A549 treated with GW870086 at 1 μM for 4 hours (cell line): ENCODE measurements around the gene CCNT2. TPM values are rescaled to one million over a fixed set of nuclear protein-coding genes. Genes with fewer than 3 reads are reported as not detected.

Experiments
- total RNA-seq: library from RNA; stranded (reverse); fragments of 200-300 nt; extraction: Qiagen RNA extraction; gene quantifications from 5 replicates; pipeline ENCODE4 v1.2.3, GENCODE V29; 2022; ENCODE audit warnings: low read depth

The CCNT2 gene
- total RNA-seq = 7.9 to 10.7 TPM (median 9.7 TPM) in 5 replicates

DNA sequence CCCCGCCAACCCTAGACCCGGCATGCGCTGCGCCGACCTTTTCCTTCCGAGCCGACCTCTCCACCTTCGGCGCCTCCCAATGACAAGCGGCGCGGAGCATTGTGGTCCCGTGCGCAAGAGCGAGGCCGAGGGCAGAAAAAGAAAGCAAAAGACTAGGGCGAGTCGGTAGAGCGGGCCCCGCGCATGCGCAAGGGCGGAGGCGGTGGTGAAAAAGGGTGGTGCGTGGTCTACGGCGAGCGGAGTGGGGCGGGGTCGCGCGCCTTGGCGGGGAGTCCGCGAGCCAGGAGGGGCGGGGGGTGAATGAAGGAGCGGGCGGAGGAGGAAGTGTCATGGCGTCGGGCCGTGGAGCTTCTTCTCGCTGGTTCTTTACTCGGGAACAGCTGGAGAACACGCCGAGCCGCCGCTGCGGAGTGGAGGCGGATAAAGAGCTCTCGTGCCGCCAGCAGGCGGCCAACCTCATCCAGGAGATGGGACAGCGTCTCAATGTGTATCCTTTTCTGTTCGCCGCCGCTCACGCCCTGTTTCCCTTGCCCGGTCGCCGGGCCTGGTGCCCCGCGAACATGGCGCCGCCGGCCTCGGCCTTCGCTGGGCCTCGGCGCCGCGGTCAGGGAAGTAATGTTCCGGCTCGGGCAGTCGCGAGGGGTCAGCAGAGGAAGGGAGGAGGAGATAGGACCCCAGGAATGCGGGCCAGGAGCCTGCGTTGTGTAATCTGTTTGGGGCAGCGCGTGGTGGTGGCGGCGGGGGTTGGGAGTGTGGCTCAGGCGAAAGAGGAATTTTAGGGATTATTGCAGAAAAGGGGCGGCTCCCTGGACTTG is at the start of gene CCNT2:
Gene CCNT2 (plus strand): TSS at position 297 of the 815 bp plus-strand sequence. CDS start 33 bp downstream, at position 330.

Other genes starting within 250 kb of the CCNT2 start
- 0.06 to 0.17 TPM (median 0.16 TPM) in 4 of 5 replicates, not detected in the other for gene TMEM163, start 199.8 kb upstream of the CCNT2 start, total RNA-seq
- not detected in 5 replicates for gene ACMSD, start 80.2 kb upstream of the CCNT2 start, total RNA-seq
- not detected in 5 replicates for gene MAP3K19, start 128.6 kb downstream of the CCNT2 start, total RNA-seq
- gene RAB3GAP1, start 133.5 kb downstream of the CCNT2 start, total RNA-seq = 24.0 to 29.0 TPM (median 26.7 TPM) in 5 replicates